Hepatocyte (in vitro differentiated cells): ENCODE results near the gene ZBTB44. TPM values are rescaled to one million over a fixed set of nuclear protein-coding genes. Genes with fewer than 3 reads are reported as not detected.
"Not testable (repeated sequence)": the region's sequence is repeated elsewhere in the genome, so short reads cannot be mapped to it uniquely, and the experiment has no call there.

ENCODE experiments used
- DNase-seq: peaks from one replicate; pipeline ENCODE4 v3.0.0-alpha.2; 2016; ENCODE audit warnings: low spot score
- H2AFZ ChIP-seq: fragments of 200-600 bp; sonication (generic); 2 replicates; pipeline ENCODE4 v1.6.0; 2016; ENCODE audit warnings: antibody characterized with exemption, mild to moderate bottlenecking
- H3K27ac ChIP-seq: fragments of 200-600 bp; sonication (generic); 2 replicates; pipeline ENCODE4 v1.5.1; 2016; ENCODE audit warnings: mild to moderate bottlenecking
- H3K27me3 ChIP-seq: fragments of 200-600 bp; sonication (generic); 2 replicates; pipeline ENCODE4 v1.6.1; 2016
- H3K36me3 ChIP-seq: fragments of 200-600 bp; sonication (generic); replicated peaks from 2 replicates; pipeline ENCODE4 v1.5.1; 2016; ENCODE audit warnings: low read depth; ENCODE audit not compliant: insufficient read depth
- H3K4me1 ChIP-seq: fragments of 200-600 bp; sonication (generic); 2 replicates; pipeline ENCODE4 v1.5.1; 2016; ENCODE audit warnings: mild to moderate bottlenecking, moderate library complexity; ENCODE audit not compliant: insufficient read depth
- H3K4me2 ChIP-seq: fragments of 200-600 bp; sonication (generic); 2 replicates; pipeline ENCODE4 v1.6.0; 2016
- H3K4me3 ChIP-seq: fragments of 200-600 bp; sonication (generic); 2 replicates; pipeline ENCODE4 v1.5.1; 2016; ENCODE audit warnings: mild to moderate bottlenecking
- H3K79me2 ChIP-seq: fragments of 200-600 bp; sonication (generic); 2 replicates; pipeline ENCODE4 v1.6.0; 2017; ENCODE audit warnings: mild to moderate bottlenecking
- H3K9me2 ChIP-seq: fragments of 200-600 bp; sonication (generic); replicated peaks from 2 replicates; pipeline ENCODE4 v1.6.0; 2017; ENCODE audit warnings: mild to moderate bottlenecking; ENCODE audit not compliant: insufficient read depth
- H3K9me3 ChIP-seq: fragments of 200-600 bp; sonication (generic); 2 replicates; pipeline ENCODE4 v1.5.1; 2016; ENCODE audit warnings: low read depth, mild to moderate bottlenecking
- H4K20me1 ChIP-seq: fragments of 200-600 bp; sonication (generic); 2 replicates; pipeline ENCODE4 v1.6.0; 2016; ENCODE audit warnings: mild to moderate bottlenecking; ENCODE audit not compliant: insufficient read depth, poor library complexity, severe bottlenecking
- EZH2 ChIP-seq: fragments of 200-600 bp; sonication (generic); IDR thresholded peaks from 2 replicates; pipeline ENCODE4 v1.6.1; 2016; ENCODE audit warnings: antibody characterized with exemption, mild to moderate bottlenecking, borderline replicate concordance
- EZH2phosphoT487 ChIP-seq: fragments of 200-600 bp; sonication (generic); IDR thresholded peaks from one replicate; pipeline ENCODE4 v1.6.1; 2018; ENCODE audit warnings: antibody characterized with exemption, mild to moderate bottlenecking, low read depth, moderate library complexity; ENCODE audit not compliant: unreplicated experiment, severe bottlenecking
- WGBS: methylation state at CpG from one replicate; pipeline ENCODE4 v1.1.6; 2016; ENCODE audit warnings: low lambda C conversion rate; ENCODE audit errors: missing lambda C conversion rate; 5-methylcytosine and 5-hydroxymethylcytosine counted together
- polyA plus RNA-seq: library from polyadenylated mRNA; unstranded; fragments of >200 nt; fragmentation: Nextera tagmentation; extraction: Ambion mirVana; gene quantifications from 2 replicates; pipeline ENCODE4 v1.2.1, GENCODE V29; 2016
- total RNA-seq: library from RNA; depleted of rRNA; stranded (reverse); fragments of >200 nt; gene quantifications from 2 replicates; pipeline ENCODE4 v1.2.3, GENCODE V29; 2014
- TF ChIP-seq, protein P1 (sequence below): fragments of 200-600 bp; sonication (generic); IDR thresholded peaks from 2 replicates; pipeline ENCODE4 v1.5.1; 2016; ENCODE audit warnings: antibody characterized with exemption, mild to moderate bottlenecking; ENCODE audit not compliant: poor library complexity

Gene ZBTB44
- total and polyA plus RNA-seq, 2 experiments from 2014 or later = 7.3 to 53.8 TPM

DNA sequence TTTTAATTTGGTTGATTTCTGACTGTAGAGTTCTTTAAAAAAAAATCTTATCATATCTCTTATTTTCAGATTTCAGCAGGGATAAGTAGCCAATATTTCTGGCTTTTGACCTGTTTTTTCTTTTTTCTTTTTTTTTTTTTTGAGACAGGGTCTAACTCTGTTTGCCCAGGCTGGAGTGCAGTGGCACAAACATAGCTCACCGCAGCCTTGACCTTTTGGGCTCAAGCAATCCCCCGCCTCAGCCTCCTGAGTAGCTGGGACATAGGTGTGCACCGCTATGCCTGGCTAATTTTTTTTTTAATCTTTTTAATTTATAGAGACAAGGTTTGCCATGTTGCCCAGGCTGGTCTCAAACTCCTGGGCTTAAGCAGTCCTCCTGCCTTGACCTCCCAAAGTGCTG, 23.9 kb upstream of the ZBTB44 start:
- no peaks in the 10 kb centered on the region for H4K20me1 ChIP-seq
- 82% methylated on average over 3 of the region's 3 CpGs for WGBS
- no peak for TF ChIP-seq EZH2phosphoT487
- TF ChIP-seq, protein P1, sequence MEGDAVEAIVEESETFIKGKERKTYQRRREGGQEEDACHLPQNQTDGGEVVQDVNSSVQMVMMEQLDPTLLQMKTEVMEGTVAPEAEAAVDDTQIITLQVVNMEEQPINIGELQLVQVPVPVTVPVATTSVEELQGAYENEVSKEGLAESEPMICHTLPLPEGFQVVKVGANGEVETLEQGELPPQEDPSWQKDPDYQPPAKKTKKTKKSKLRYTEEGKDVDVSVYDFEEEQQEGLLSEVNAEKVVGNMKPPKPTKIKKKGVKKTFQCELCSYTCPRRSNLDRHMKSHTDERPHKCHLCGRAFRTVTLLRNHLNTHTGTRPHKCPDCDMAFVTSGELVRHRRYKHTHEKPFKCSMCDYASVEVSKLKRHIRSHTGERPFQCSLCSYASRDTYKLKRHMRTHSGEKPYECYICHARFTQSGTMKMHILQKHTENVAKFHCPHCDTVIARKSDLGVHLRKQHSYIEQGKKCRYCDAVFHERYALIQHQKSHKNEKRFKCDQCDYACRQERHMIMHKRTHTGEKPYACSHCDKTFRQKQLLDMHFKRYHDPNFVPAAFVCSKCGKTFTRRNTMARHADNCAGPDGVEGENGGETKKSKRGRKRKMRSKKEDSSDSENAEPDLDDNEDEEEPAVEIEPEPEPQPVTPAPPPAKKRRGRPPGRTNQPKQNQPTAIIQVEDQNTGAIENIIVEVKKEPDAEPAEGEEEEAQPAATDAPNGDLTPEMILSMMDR = no peak
- TF ChIP-seq EZH2 = no peak
- H3K9me3 ChIP-seq = no peaks in the 10 kb centered on the region
- no peaks in the 10 kb centered on the region for H3K27me3 ChIP-seq
- H3K9me2 ChIP-seq = no peaks in the 10 kb centered on the region
- H3K79me2 ChIP-seq = no peaks in the 10 kb centered on the region
- no peak overlapping the region for H3K4me3 ChIP-seq
- H3K4me1 ChIP-seq = no peaks in the 10 kb centered on the region
- H2AFZ ChIP-seq = no peak overlapping the region
- H3K36me3 ChIP-seq = no peaks in the 10 kb centered on the region
- H3K27ac ChIP-seq = no peak overlapping the region
- no peak for DNase-seq
- no peak overlapping the region for H3K4me2 ChIP-seq

DNA sequence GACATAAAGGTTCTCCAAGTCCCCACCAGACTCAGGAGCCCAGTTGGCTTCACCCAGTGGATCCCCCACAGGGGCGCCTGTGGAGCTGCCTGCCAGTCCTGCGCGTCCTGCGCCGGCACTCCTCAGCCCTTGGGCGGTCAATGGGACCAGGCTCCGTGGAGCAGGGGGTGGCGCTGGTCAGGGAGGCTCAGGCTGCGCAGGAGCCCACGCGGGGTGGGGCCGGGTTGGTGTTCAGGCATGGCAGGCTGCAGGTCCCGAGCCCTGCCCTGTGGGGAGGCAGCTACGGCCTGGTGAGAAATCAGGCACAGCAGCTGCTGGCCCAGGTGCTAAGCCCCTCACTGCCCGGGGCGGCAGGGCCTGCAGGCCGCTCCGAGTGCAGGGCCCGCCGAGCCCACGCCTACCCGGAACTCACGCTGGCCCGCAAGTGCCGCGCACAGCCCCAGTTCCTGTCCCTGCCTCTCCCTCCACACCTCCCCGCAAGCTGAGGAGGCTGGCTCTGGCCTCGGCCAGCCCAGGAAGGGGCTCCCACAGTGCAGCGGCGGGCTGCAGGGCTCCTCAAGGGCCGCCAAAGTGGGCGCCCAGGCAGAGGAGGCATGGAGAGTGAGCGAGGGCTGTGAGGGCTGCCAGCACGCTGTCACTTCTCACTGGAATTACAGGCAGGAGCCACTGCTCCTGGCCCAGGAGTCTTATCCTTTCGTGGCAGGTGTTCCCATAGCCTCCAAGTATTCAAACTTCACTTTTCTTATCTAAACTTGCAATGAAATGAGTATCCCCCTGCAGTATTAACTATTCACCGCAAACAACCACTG, 22.8 kb upstream of the ZBTB44 start:
- Histone ChIP-seq H3K9me2 (no peaks in the 10 kb centered on the region), H3K79me2 (no peaks in the 10 kb centered on the region), H3K4me2 (no peak overlapping the region), H2AFZ (no peak overlapping the region), H3K4me3 (no peak overlapping the region), H3K27me3 (no peaks in the 10 kb centered on the region), H3K27ac (no peak overlapping the region), H4K20me1 (no peaks in the 10 kb centered on the region), H3K4me1 (no peaks in the 10 kb centered on the region), H3K9me3 (no peaks in the 10 kb centered on the region), H3K36me3 (no peaks in the 10 kb centered on the region)
- TF ChIP-seq EZH2 (no peak), EZH2phosphoT487 (no peak)
- TF ChIP-seq, protein P1 = no peak
- no peak for DNase-seq
- WGBS = 96% methylated on average over 33 of the region's 36 CpGs

DNA sequence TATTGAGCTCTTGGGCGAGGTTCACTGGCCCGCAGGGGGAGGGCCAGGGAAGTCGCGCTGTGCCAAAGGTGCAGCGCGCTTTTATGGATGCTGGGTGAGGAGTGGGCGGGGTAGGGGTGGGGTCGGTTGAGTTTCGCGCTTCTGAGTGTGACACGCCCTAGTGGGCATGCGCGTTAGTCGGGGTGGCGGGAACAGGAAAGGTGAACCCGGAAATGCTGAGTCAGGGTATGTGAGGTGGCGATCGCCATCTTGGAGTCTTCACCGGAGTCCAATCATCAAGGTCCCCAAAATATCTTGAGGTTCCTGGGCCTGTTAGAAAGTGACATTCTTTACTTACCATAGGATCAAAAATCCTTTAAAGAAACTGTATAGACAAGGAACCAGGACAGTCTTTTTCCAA, 16.7 kb upstream of the ZBTB44 start:
- not testable (repeated sequence) for H3K27ac ChIP-seq, H2AFZ ChIP-seq, H3K4me2 ChIP-seq, H3K79me2 ChIP-seq, H3K9me3 ChIP-seq, H4K20me1 ChIP-seq, H3K4me1 ChIP-seq, H3K4me3 ChIP-seq, DNase-seq, H3K27me3 ChIP-seq, H3K9me2 ChIP-seq, H3K36me3 ChIP-seq
- WGBS = 99% methylated on average over 16 of the region's 19 CpGs

DNA sequence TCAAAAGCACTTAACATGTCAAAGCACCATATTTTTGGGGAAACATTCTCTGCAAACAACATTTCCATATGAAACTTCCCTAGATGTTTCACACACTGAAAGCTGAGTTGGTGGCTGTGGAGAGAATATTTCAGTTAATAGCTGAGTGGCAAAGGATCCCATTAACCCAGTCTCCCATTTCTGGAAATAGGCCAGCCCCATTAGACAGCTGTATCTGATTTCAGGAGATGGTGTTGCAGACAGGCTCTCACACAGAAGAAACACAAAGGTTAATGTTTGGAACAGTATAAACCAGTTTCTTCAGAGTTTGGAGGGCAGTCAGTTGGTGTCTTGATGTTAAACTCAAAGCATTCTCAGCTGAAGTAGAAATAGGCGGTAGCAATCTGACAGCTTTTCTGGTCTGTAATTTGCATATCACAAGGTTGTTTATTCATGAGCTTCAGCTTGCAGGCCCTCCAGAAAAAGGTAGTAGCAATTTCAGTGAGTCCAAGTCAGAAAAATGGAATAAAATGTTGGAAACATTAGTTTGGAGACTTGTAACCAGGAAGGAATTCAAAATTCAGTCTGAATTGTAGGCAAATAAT, 15.5 kb upstream of the ZBTB44 start:
- no peak overlapping the region for H2AFZ ChIP-seq
- no peaks in the 10 kb centered on the region for H3K4me1 ChIP-seq
- no peak overlapping the region for H3K4me2 ChIP-seq
- H3K27ac ChIP-seq = no peak overlapping the region
- H4K20me1 ChIP-seq = no peaks in the 10 kb centered on the region
- no peak for DNase-seq
- H3K9me3 ChIP-seq = no peaks in the 10 kb centered on the region
- H3K36me3 ChIP-seq = no peaks in the 10 kb centered on the region
- 65% methylated on average over 1 of the region's 1 CpG for WGBS
- H3K9me2 ChIP-seq = no peaks in the 10 kb centered on the region
- H3K27me3 ChIP-seq = no peaks in the 10 kb centered on the region
- no peak overlapping the region for H3K4me3 ChIP-seq
- no peaks in the 10 kb centered on the region for H3K79me2 ChIP-seq
- TF ChIP-seq, protein P1 = no peak
- TF ChIP-seq EZH2 = no peak
